Activated CD4-positive, CD25-positive, alpha-beta regulatory T cell (primary cell): ENCODE data around the gene UNC5C.
"Not testable (repeated sequence)": the region's sequence is repeated elsewhere in the genome, so short reads cannot be mapped to it uniquely, and the experiment has no call there.

Source experiments
- DNase-seq, 4 experiments: peaks; one replicate each; lab custom pipeline; 2025; lab: John Stamatoyannopoulos, UW

UNC5C gene

DNA sequence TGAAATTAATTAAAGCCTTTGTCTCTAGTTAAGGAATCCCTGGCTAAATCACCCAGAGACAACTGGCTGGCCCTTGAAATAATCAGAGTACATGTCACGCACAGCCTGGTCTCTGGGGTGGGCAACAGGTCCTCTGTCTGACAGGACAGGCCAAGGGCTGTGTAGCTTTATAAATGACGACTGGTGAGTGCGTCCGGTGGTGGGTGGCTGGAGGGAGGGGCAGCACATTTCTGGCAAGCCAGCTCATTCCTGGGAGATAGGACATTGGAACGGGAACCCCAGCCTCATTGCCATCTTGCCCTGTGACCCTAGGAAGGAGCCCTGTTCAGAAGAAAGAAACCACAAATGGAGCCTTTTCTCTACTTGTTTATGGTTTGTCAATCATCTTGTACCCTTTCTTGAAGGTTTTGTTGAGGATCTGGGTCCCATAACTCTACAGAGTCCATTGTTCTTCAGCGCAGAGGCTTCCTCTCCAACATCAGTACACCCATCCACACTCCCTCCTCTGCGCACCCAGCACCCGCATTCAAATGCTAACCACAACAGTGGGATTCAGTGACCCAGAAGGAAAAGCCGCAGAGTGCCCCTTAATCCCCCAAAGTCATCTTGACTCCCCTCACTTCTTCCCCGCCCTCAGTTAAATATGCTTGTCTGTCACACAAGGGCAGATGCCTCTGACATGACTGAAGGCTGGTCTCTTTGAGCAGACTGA is 368.1 kb downstream of the UNC5C start:
- DNase-seq, result no peak

DNA sequence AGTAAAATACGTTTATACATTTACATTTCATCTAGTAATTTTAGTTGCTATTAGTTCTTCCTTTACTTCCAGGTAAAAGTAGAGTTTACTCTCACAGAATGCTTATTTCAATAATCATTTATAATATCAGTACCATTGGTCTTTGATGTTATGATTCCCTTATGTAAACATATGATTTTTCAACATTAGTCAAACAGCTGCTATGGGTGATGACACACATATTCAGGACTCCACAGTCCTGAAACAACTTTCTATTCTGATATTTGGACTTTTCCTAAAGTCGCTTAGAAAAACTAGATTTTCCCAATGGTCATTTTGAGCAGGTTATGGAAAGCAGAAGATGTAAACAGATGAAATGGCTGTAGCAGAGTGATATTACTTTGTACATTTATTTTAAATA is 369.8 kb downstream of the UNC5C start:
- no peak for DNase-seq

GRCh38 chr4:95171377-95171776 is 377.4 kb downstream of the UNC5C start:
- DNase-seq, result not testable (repeated sequence)

DNA sequence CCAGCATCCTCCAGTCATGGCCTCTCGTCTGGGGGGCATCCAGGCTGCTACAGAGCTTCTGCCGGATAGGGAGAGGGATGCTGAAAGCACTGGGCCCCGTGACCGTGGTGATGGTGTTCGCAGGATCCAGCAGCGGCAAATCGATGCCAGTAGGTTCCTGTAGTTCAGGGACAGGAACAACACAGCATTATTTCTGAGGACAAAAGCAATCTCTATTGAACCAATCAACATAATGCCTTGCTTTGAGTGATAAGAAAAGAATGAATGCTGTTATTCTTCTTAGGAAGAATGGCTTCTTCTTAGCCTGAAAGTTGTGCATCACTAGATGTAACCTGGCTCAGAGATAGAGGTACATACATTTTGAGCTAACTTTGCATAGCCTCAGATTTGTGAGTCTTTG is 378.6 kb downstream of the UNC5C start:
- DNase-seq, result no peak

GRCh38 chr4:95167805-95168204 is 381.0 kb downstream of the UNC5C start:
- no peak for DNase-seq

- no peak for DNase-seq
Measured at GRCh38 chr4:95165926-95166524, 382.7 kb downstream of the UNC5C start.

DNA sequence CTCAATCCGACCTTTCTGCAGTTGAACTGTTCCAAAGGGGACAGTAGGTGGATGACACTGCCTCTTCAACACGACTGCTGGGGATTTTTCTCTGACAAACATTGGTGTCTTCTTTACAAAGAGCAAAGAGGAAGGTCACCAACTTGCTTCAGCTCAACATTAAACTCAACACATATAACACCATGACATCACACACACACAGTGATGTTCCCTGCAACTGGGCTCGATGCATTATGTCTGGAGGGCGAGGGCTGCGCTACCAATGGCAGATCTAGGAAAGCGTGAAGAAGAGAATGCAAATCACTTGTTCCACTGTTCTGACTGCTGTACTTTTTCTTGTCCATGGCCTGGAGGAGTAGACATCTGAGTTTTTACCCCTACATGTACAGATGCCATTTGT is 385.9 kb downstream of the UNC5C start:
- DNase-seq, result no peak

DNA sequence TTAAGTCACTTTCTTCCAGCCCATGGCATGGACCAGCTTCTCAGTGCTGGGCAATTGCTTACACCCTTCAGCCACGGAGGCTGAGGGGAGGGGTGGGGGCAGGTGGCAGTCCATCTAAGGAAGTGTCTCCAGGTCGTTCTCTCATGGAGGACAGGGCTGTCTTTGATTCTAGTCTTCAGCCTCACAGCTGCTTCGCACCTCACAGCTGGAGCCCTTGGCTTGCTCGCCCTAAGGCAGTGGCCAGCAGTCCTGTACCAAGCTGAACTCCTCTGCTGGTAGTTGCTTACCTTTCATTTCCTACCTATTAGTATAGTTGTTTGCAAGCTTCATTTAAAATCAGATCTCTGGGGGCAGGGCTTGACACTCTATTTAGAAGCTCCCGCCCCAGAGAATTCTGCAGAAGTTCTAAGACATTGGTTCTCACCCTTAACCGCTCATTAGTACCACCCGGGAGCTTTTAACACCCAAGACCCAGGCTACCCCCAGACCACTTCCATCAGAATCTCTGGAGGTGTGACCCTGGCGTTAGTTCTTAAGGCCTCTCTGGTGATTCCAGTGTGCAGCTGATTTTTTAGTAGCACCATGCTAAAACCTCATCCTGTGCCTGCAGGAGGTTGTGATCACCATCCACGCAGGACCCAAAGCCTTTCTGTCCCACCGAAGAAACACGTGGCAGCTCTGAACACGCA is 386.8 kb downstream of the UNC5C start:
- no peak for DNase-seq

- no peak for DNase-seq
Measured at GRCh38 chr4:95159384-95159783, 389.4 kb downstream of the UNC5C start.

GRCh38 chr4:95158626-95159025 is 390.1 kb downstream of the UNC5C start:
- DNase-seq, result no peak

GRCh38 chr4:95158045-95158444 is 390.7 kb downstream of the UNC5C start:
- no peak for DNase-seq

DNA sequence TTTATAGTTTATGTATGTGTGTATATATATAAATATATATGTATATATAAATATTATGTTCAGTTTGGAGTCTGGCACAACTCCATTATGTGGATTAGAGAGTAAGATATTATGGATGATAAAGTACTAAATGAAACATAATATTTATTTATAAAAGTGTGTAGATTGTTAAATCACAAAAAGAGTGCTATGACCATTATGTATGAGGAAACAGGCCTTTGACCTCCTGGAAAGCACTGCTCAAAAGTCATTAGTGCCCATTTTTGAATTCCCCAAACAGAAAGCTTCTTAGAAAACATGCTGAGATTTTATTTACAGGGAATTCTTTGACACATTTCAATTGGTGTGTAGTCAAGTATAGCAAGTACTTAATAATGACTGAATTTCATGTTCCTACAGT is 391.2 kb downstream of the UNC5C start:
- no peak for DNase-seq

DNA sequence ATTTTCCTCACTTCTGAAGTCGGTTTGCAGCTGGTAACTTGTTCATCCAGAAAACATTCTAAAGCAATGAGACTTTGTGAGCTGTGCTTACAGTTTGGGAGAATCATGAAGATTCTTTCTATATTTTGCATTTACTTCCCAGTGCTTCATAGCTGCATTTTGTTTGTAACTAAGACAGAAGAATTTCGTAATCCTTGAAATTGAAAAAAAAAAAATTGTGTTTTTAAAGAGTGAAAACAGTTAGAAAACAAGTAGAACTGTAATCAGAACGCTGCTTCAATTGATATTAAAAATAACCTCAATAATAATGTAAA is 392.4 kb downstream of the UNC5C start:
- no peak for DNase-seq

DNA sequence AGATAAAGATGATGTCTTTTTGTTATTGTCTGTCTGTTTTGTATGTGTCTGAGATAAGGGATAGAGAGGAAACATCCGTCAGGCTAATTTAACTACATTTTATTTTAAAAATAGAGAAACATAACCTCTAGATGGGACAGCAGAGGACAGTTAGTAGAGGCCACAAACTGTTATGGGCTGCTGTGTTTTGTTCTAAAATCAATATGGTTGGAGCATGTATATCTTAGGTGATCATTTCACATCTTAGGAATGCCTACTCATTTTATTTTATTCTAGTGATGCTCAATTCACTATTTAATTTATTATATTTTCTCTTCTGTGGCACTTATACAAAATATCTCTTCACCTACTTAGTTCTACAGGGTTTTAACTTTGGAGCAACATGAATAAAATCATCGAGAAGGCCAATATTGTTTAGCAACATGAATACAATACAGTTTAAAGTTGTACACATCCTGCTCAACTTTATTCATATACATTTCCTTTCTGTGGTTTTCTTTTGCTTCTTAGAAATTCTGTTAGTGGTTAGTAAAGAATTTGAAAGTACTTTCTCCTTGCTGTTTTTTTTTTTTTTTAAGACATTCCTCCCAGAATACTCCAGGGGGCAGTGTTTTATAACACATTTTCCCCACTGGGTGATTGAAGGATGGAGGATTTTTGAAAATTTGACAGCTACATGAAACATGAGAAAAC is 392.9 kb downstream of the UNC5C start:
- no peak for DNase-seq

- DNase-seq, result no peak
Measured at GRCh38 chr4:95153182-95153581, 395.6 kb downstream of the UNC5C start.

DNA sequence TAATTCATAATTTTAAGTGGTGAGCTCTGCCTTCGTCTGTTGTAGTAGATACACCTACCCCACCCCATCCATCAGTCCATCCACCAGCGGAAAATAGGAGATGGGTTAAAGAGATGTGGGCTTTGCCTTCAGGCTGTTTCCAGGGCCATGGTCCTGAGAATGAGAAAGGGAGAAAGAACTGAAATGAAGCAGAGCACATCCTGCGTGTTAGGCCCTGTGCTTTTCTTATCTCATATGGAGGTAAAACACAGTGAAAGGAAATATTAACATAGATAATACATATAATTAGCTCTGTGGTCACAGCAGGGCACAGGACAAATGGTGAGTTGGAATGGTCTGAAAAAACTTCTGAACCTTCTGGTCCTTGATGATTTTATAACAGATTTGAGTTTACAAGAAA is 397.5 kb downstream of the UNC5C start:
- DNase-seq, result no peak

DNA sequence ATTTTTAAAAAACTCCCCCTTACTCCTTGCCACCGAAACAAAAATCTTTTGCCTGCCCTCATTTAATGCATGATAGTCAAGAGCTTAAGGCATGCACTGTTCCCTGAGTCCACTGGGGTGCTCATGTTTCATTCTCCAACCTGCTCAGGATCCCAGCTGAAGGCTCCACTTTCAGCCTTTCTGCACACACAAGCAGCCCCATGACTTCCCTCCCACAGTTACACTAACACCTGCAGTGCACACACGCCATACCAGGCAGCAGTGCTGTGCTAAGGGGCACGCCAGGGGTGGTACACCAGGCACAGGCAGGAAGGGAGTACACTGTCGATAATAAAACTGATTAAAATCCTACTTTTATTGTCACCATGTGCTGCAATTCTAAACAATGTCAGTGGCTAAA is 405.8 kb downstream of the UNC5C start:
- no peak for DNase-seq

- no peak for DNase-seq
Measured at GRCh38 chr4:95141361-95141760, 407.4 kb downstream of the UNC5C start.

- not testable (repeated sequence) for DNase-seq
Measured at GRCh38 chr4:95139424-95139823, 409.3 kb downstream of the UNC5C start.

DNA sequence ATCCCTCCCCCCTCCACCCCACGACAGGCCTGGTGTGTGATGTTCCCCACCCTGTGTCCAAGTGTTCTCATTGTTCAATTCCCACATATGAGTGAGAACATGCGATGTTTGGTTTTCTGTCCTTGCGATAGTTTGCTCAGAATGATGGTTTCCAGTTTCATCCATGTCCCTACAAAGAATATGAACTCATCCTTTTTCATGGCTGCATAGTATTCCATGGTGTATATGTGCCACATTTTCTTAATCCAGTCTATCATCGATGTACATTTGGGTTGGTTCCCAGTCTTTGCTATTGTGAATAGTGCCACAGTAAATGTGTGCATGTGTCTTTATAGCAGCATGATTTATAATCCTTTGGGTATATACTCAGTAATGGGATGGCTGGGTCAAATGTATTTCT is 414.8 kb downstream of the UNC5C start:
- not testable (repeated sequence) for DNase-seq

- DNase-seq, result no peak
Measured at GRCh38 chr4:95129821-95130311, 418.9 kb downstream of the UNC5C start.

DNA sequence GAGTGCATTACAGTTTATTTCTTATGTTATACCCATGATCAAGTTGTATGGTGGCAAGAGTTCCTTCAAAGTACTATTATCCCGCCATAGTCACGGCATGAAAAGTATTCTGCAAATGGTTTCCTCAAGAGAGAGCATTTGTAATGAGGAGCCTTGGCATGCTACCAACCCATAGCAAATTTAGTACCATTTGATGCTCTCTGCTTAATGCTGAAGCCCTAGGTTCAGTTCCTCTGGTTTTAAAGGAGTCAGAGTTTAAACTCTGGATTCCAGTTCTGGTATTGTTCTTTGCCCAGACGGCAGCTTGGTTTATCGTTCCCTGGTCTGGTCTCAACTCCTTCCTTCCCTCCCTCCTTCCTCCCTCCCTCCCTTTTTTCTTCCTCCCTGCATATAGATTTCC is 419.7 kb downstream of the UNC5C start:
- no peak for DNase-seq
